Activated naive CD4-positive, alpha-beta T cell treated with anti-CD3 and anti-CD28 coated beads, Interleukin-2, amount 50 U/mL, for 16 hours (primary cell): ENCODE measurements around the gene DIPK1A.
A peak's percentile ranks its signal among the peaks of the same experiment; 100 is the strongest.

Experiments
- DNase-seq: peaks from one replicate; pipeline ENCODE4 v3.0.0-alpha.2; 2020

DIPK1A gene

GRCh38 chr1:92870591-92870990 is 90.7 kb downstream of the DIPK1A start:
- DNase-seq: no peak

- DNase-seq: no peak
Observed at GRCh38 chr1:92864131-92864530, 97.1 kb downstream of the DIPK1A start.

GRCh38 chr1:92862605-92863004 is 98.7 kb downstream of the DIPK1A start:
- DNase-seq: no peak

GRCh38 chr1:92859400-92860039 is 101.7 kb downstream of the DIPK1A start:
- no peak for DNase-seq

GRCh38 chr1:92858564-92859399 is 102.5 kb downstream of the DIPK1A start:
- peak; percentile 38 for DNase-seq

GRCh38 chr1:92857817-92858216 is 103.4 kb downstream of the DIPK1A start:
- DNase-seq: no peak

- no peak for DNase-seq
Observed at GRCh38 chr1:92855236-92855635, 106.0 kb downstream of the DIPK1A start.

- no peak for DNase-seq
Observed at GRCh38 chr1:92854101-92854785, 107.0 kb downstream of the DIPK1A start.

GRCh38 chr1:92853299-92853698 is 108.0 kb downstream of the DIPK1A start:
- no peak for DNase-seq

GRCh38 chr1:92851729-92852128 is 109.5 kb downstream of the DIPK1A start:
- DNase-seq: no peak

- no peak for DNase-seq
Observed at GRCh38 chr1:92850019-92850418, 111.2 kb downstream of the DIPK1A start.

GRCh38 chr1:92848201-92848600 is 113.1 kb downstream of the DIPK1A start:
- no peak for DNase-seq

GRCh38 chr1:92845908-92846307 is 115.4 kb downstream of the DIPK1A start:
- no peak for DNase-seq

- DNase-seq: no peak
Observed at GRCh38 chr1:92844439-92844838, 116.8 kb downstream of the DIPK1A start.

- no peak for DNase-seq
Observed at GRCh38 chr1:92843429-92844352, 117.6 kb downstream of the DIPK1A start.

GRCh38 chr1:92843046-92843423 is 118.2 kb downstream of the DIPK1A start:
- DNase-seq: no peak

- DNase-seq: no peak
Observed at GRCh38 chr1:92842082-92843045, 118.9 kb downstream of the DIPK1A start.

GRCh38 chr1:92840600-92840999 is 120.7 kb downstream of the DIPK1A start:
- no peak for DNase-seq

GRCh38 chr1:92839442-92839841 is 121.8 kb downstream of the DIPK1A start:
- no peak for DNase-seq

GRCh38 chr1:92838519-92838918 is 122.7 kb downstream of the DIPK1A start:
- DNase-seq: no peak

- DNase-seq: no peak
Observed at GRCh38 chr1:92837062-92837461, 124.2 kb downstream of the DIPK1A start.

GRCh38 chr1:92834617-92835016 is 126.6 kb downstream of the DIPK1A start:
- no peak for DNase-seq
